ENCODE data around the gene ALKBH6. TPM values are rescaled to one million over a fixed set of nuclear protein-coding genes. Genes with fewer than 3 reads are reported as not detected.

The ALKBH6 gene
- total and polyA plus RNA-seq, 4 donors, result 6.3 to 11.8 (median 8.8) TPM

DNA sequence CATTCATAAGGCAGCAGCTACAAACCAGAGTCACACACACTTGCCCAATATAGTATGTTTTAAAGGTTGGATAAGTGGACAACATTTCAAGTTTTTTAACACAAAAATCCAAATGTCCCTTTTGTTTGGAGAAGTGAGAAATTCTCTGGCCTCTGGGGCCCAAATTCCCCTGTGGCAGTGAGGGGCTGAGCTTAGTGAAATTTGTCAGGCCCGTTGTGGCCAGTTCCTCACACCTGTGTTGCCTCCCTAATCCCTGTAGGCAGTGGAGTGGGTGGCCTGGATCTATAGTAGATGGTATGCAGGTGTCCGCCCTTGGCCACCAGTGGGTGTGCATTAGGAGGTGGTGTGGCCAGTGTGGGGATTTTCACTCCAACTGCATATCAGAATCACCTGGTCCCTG, 47.4 kb upstream of the ALKBH6 start:
- WGBS, result 97% methylated on average over 2 of the region's 2 CpGs
- DNase-seq (ENCODE audit: low spot score), result no peak
- H3K4me3 ChIP-seq (ENCODE audit: low read depth in 1 of 3, low read length in 3 of 3), result no peak overlapping the region
- H3K27me3 ChIP-seq (ENCODE audit: control insufficient read depth in 4 of 4, insufficient read depth in 4 of 4, low read length in 3 of 4), result no peaks in the 10 kb centered on the region
- H3K9me3 ChIP-seq (ENCODE audit: control insufficient read depth in 4 of 4, low read length in 3 of 4), result no peaks in the 10 kb centered on the region
- TF ChIP-seq ATF3 (IDR thresholded peaks at IDR 0.05) (no peak), GABPA (IDR thresholded peaks at IDR 0.05 in 1 of 2, conservative IDR thresholded peaks at IDR 0.05 in 1 of 2) (no peak), FOXA2 (IDR thresholded peaks at IDR 0.05) (no peak), SP1 (IDR thresholded peaks at IDR 0.05) (no peak), REST (IDR thresholded peaks at IDR 0.05) (no peak), RAD21 (IDR thresholded peaks at IDR 0.05) (no peak), RXRA (IDR thresholded peaks at IDR 0.05) (no peak), ZBTB33 (IDR thresholded peaks at IDR 0.05) (no peak), HNF4A (conservative IDR thresholded peaks at IDR 0.05) (no peak), NR2F2 (IDR thresholded peaks at IDR 0.05) (no peak), TAF1 (conservative IDR thresholded peaks at IDR 0.05) (no peak)
- TF ChIP-seq, protein P1, sequence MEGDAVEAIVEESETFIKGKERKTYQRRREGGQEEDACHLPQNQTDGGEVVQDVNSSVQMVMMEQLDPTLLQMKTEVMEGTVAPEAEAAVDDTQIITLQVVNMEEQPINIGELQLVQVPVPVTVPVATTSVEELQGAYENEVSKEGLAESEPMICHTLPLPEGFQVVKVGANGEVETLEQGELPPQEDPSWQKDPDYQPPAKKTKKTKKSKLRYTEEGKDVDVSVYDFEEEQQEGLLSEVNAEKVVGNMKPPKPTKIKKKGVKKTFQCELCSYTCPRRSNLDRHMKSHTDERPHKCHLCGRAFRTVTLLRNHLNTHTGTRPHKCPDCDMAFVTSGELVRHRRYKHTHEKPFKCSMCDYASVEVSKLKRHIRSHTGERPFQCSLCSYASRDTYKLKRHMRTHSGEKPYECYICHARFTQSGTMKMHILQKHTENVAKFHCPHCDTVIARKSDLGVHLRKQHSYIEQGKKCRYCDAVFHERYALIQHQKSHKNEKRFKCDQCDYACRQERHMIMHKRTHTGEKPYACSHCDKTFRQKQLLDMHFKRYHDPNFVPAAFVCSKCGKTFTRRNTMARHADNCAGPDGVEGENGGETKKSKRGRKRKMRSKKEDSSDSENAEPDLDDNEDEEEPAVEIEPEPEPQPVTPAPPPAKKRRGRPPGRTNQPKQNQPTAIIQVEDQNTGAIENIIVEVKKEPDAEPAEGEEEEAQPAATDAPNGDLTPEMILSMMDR (IDR thresholded peaks at IDR 0.05; ENCODE audit: low read depth, low read length, missing input control), result no peak
- TF ChIP-seq, protein P2, sequence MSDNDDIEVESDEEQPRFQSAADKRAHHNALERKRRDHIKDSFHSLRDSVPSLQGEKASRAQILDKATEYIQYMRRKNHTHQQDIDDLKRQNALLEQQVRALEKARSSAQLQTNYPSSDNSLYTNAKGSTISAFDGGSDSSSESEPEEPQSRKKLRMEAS (IDR thresholded peaks at IDR 0.05), result no peak
- H3K9ac ChIP-seq (ENCODE audit: low read depth in 1 of 2, low read length in 2 of 2), result no peak overlapping the region
- H3K27ac ChIP-seq (ENCODE audit: low read depth in 1 of 2, low read length in 2 of 2), result no peak overlapping the region
- H3K4me1 ChIP-seq (ENCODE audit: control insufficient read depth in 4 of 4, insufficient read depth in 4 of 4, low read length in 3 of 4), result peaks cover 0 to 16% (median 13%) of the 10 kb centered on the region in 4 donors
- H3K36me3 ChIP-seq (ENCODE audit: control insufficient read depth in 4 of 4, insufficient read depth in 3 of 4, low read depth in 1 of 4, low read length in 3 of 4), result no peaks in the 10 kb centered on the region

- peak; percentile 43 for DNase-seq (ENCODE audit: low spot score)
- no peak overlapping the region for H3K9ac ChIP-seq (ENCODE audit: low read depth in 1 of 2, low read length in 2 of 2)
- no peak overlapping the region for H3K4me3 ChIP-seq (ENCODE audit: low read depth in 1 of 3, low read length in 3 of 3)
- H3K4me1 ChIP-seq (ENCODE audit: control insufficient read depth in 4 of 4, insufficient read depth in 4 of 4, low read length in 3 of 4), result peaks cover 0 to 16% (median 13%) of the 10 kb centered on the region in 4 donors
- no peaks in the 10 kb centered on the region for H3K36me3 ChIP-seq (ENCODE audit: control insufficient read depth in 4 of 4, insufficient read depth in 3 of 4, low read depth in 1 of 4, low read length in 3 of 4)
- no peak for TF ChIP-seq TAF1 (conservative IDR thresholded peaks at IDR 0.05)
- TF ChIP-seq RAD21 (IDR thresholded peaks at IDR 0.05), result peak; percentile 71 to 81
- TF ChIP-seq, protein P1 (IDR thresholded peaks at IDR 0.05; ENCODE audit: low read depth, low read length, missing input control), result peak; percentile 40
- peak; percentile 81 for TF ChIP-seq NR2F2 (IDR thresholded peaks at IDR 0.05)
- TF ChIP-seq REST (IDR thresholded peaks at IDR 0.05), result no peak
- no peaks in the 10 kb centered on the region for H3K27me3 ChIP-seq (ENCODE audit: control insufficient read depth in 4 of 4, insufficient read depth in 4 of 4, low read length in 3 of 4)
- no peak overlapping the region for H3K27ac ChIP-seq (ENCODE audit: low read depth in 1 of 2, low read length in 2 of 2)
- H3K9me3 ChIP-seq (ENCODE audit: control insufficient read depth in 4 of 4, low read length in 3 of 4), result no peaks in the 10 kb centered on the region
- WGBS, result 81% methylated on average over 4 of the region's 4 CpGs
Observed at GRCh38 chr19:36060430-36060829, 46.4 kb upstream of the ALKBH6 start.
